GM19099 (cell line): Measurements from ENCODE around the gene TRAPPC5.

Source experiments
- POLR2A ChIP-seq: IDR thresholded peaks from 3 replicates; pipeline ENCODE4 v1.6.1; 2011; ENCODE audit warnings: low read depth; ENCODE audit not compliant: insufficient read length; ENCODE audit errors: extremely low read depth

The TRAPPC5 gene

DNA sequence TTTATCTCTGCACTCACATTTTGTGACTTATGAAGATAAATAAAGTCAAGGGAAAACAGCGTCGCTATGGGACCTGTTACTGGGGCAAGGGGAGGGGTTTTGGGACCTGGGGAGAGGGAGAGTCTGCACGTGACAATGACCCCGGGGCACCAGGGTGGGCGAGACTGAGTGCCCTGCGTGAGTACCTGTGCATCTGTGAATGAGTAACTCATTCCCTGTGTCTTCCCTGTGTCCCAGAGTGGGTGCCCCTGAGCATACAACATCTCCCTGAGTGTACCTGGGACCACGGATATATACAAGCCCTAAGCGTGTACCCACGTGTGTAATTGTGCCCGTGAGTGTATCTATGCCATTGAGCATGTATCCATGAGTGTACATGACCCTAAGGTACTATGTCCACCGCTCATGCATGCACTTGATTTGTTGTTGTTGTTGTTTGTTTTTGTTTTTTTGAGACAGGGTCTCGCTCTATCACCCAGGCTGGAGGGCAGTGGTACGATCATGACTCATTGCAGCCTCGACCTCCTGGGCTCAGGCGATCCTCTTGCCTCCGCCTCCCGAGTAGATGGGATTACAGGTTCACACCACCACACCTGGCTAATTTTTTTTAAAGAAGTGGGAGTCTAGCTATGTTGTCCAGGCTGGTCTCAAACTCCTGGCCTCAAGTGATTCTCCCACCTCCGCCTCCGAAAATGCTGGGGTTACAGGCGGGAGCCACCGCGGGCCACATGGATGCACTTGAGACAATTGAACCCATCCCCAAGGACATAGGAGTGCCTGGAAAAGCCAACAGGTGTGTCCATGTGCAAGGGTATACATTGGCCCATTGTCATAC, 645 bp upstream of the TRAPPC5 start:
- no peak for TF ChIP-seq POLR2A

DNA sequence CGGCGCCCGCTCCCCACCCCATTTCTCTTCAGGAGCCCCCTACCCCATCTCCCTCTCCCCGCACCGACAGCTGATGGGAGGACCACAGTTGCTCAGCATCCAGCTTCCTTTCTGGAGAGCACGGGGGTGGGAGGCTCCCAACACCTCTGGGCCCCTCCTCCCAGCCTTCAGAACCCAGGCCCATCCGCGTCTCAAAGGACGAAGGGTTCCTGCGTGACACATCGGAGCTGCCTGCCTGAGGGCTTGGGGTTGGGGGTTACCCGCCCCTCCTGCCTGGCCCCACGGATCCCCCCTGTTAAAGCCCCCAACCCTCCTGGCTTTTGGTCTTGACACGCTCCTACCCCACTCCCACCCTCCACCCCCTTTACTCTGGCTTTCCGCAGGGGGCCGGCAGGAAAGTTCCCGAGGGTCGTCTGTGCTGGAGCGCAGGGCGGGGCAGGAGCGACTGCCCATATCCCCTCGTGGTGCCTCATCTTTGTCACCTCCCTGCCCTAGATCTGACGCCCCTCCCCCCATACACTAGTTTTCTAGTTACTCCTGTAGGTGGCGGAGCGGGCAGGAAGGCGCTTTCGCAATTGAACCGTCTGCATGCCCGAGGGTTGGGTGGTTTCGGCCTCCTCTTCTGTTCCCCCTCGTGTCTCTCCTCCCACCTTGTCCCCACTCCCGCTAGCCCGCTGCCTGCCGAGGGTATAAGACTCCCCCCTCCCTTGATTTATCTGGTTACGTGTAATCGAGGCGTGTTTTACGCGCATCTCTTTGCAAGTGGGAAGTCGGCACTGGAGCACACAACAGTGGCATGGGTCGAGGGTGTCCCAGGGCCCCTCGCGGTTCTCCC, 924 bp downstream of the TRAPPC5 start:
- TF ChIP-seq POLR2A, result peak; percentile 25

DNA sequence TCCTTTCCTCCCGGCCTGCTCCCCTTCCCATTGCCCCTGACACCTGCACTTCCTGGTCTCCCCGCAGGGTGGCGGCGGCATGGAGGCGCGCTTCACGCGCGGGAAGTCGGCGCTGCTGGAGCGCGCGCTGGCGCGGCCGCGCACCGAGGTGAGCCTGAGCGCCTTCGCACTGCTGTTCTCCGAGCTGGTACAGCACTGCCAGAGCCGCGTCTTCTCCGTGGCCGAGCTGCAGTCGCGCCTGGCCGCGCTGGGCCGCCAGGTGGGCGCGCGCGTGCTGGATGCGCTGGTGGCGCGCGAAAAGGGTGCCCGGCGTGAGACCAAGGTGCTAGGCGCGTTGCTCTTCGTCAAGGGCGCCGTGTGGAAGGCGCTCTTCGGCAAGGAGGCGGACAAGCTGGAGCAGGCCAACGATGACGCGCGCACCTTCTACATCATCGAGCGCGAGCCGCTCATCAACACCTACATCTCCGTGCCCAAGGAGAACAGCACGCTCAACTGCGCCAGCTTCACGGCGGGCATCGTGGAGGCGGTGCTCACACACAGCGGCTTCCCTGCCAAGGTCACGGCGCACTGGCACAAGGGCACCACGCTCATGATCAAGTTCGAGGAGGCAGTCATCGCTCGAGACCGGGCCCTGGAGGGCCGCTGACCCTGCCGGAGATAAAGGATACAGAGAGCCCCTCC, 1.7 kb downstream of the TRAPPC5 start:
- TF ChIP-seq POLR2A, result no peak

DNA sequence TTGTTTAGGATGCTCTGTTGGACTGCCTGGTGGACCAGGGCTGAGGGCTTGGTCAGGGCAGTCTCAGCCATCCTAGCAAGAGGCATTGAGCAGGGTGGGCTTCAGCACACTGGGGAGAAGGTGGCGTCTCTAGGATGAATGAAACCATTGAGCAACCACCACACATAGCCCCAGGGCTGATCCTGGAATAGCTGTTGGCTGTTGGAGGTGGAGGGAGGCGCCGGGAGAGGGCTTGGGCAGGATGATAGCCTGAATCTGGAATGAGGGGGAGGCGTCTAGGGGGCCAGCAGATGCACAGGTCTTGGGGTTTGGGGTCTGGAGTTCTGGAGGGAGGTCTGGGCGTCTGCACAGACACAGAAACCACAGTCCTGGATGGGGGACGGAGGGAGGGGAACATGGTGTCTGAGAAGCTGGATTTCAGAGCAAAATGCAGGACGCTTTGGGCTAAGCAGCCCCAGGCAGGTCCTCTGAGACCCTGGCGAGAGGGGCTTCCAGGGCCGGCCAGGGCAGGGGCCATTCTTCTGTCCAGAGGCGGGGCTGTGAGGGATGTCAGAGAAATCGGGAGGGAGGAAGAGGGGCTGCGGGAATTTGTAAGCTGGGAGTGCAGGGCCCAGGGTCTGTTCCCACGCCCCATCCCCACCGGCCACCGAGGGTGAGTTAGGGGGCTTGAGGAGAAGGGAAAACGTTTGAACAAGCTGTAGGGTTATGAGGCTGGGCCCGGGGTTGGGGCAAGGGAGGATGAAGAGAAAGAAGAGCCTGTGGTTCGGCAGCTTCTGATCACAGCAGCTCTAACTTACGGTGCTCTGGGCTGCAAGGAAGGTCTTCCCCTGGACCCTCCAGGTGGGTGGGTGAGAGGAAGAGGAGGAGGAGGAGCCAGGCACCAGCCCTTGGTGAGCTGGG, 5.2 kb downstream of the TRAPPC5 start:
- TF ChIP-seq POLR2A, result no peak

DNA sequence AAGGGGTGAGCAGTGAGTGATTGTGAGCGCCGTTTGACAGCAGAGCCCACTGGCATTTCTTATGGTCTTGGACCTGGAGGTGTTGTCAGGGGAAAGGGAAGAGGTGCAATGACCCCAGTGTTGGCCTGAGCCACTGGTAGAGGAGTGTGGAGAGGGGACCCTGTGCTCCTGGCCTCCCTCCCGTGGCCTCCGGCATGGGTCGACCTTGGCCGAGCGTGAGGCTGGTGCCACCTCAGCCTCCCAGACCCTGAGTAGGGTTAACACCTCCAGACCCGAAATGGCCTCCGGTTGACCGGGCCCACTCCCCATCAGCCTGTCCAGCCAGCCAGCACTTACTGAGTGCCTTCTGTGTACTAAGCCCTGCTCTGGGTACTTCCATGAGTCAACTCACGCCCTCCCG, 6.5 kb downstream of the TRAPPC5 start:
- TF ChIP-seq POLR2A, result no peak

DNA sequence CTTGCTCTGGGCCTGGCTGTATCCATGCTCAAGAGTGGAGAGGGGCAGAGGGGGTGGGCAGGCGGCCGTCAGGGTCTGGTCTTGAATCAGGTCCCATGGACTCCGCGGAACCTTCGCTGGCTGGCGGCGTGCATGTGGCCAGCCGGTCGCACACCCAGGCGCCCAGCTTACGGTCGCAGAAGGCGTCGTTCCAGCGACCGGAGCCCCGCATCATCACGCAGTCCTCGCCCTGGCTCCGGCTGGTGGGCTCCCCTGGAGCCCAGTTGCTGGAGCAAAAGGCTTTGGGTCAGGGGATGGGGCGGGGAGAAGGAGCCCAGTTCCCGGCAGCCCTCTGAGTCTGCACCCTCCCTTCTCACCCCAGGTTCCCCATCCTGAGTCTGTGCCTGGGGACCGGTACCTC, 8.5 kb downstream of the TRAPPC5 start:
- TF ChIP-seq POLR2A, result no peak

DNA sequence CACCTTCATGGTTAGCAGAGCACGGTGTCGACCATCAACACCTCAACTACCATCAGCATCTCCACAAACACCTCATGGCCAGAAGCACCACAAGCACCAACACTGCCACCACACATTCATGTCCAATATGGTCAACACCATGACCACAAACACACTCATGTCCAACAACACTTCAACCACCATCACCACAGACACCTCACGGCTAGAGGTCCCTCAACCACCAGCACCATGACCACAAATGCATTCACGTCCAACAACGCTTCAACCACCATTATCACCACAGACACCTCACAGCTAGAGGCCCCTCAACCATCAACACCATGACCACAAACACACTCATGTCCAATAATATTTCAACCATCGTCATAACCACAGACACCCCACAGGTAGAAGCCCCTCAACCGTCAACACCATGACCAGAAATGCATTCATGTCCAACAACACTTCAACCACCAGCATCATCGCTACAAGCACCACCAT, 10.2 kb downstream of the TRAPPC5 start:
- TF ChIP-seq POLR2A, result no peak

DNA sequence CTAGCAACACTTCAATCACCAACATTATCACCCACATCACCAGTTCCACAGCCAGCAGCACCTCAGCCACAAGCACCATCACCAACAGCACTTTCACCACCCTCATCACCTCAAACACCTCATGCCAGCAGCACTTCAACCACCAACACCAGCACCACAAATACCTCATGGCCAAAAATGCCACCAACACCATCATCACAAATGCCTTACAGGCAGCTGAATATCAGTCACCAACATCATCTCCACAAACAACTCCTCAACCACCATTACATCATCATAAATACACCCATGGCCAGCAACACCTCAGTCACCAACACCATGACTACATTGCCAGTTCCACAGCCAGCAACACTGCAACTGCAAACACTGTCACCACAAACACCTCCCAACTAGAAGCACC, 10.9 kb downstream of the TRAPPC5 start:
- no peak for TF ChIP-seq POLR2A

DNA sequence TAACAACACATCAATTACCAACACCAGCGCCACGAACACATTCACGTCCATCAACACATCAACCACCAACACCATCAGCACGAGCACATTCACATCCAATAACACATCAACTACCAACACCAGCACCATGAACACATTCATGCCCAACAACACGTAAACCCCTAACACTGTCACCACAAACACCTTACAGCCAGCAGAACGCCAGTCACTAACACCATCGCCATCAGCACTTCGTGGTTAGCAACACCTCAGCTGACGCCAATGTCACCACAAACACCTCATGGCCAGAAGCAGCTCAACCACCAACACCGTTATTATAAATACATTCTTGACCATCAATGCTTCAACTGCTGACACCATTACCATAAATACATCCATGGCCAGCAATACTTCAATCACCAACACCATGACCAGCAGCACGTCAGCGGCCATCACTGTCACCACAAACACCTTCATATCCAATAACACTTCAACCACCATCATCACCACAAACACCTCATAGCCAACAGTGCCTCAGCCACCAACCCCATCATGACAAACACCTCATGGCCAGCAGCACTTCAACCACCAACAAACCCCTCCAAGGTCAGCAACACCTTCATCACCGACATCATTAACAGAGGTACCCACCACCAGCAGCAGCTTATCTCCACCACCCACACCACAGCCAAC, 11.9 kb downstream of the TRAPPC5 start:
- no peak for TF ChIP-seq POLR2A

DNA sequence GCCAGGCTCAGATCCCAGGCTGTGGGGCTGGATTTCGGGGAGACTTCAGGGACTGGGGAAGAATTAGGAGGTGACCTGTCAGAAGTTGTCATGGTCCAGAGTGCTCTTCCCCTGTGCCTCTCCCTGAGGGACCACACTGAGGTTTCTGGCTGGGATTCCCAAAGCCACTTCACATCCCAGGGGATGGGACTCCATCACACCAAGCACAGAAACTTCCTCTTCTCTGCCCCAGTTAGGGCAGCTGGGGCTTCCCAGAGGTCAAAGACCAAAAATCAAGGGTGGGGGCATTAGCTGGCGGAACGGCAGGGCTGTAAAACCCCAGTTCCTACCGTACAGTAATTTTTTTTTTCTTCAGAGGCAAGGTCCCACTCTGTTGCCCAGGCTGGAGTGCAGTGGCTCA, 13.9 kb downstream of the TRAPPC5 start:
- no peak for TF ChIP-seq POLR2A

DNA sequence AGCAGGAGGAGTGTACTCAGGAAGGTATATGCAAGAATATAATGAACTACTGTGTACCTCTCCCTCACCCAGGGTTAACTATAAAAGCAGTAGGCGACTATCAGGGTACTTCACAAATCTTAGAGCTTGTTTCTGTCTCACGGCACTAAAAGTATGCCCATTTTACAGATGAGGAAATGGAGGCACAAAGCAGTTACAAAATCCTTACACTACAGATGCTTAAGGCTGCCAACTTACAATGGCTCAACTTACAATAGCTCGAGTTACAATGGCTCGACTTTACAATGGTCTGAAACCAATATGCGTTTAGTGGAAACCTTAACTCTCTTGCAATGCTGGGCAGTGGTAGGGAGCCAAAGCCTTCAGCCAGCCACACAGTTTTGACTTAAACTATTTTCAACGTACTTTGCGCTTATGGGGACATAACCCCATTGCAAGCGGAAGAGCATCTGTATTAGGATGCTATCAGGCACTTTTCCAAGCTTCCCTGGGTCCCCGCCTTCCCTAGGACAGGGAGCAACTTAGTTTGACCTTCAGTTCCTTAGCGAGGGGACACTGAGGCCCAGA, 17.2 kb downstream of the TRAPPC5 start:
- no peak for TF ChIP-seq POLR2A

DNA sequence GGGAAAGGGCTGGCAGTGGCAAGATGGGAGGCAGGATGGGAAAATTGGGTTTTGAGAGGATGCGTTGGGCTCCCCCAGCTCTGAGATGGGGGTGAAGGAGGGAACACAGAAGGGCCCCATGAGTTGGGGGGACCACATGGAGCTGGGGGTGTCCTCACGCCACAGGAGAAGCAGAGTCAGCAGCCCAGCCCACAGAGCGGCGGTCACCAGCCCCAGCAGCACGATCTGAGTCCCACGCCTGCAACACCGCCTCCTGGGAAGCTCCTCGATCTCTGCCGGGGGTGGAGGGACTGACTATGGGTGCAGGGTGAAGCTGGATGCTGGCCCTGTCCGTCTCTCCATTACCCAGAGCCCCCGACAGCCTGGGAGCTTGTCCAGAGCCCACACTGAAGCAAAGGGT, 17.9 kb downstream of the TRAPPC5 start:
- no peak for TF ChIP-seq POLR2A

DNA sequence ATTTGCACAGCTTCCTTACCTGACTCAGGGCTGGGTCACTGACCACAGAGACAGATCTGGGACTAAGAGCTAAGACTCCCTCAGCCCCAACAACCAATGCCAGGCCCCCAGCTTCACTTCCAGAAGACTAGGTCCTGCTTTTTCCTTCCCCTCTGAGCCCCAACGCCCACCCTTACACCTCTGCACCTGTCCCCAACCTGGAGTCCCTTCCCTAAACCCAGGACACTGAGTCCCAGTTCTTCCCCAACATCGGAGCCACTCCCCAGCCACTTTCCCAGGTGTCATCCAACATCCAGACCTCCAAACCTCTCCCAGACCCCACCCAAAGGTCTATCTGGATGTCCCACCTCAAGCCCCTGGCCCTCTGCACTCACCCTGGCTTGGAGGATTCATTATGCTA, 18.4 kb downstream of the TRAPPC5 start:
- TF ChIP-seq POLR2A, result no peak
